GM21381 (cell line): Measurements from ENCODE around the gene TRIM25.

Source experiments
- ATAC-seq: cut with Tn5 transposase; IDR thresholded peaks from one replicate; pipeline ENCODE4 v1.9.1; 2021; ENCODE audit warnings: mild to moderate bottlenecking, moderate library complexity; ENCODE audit not compliant: unreplicated experiment

The TRIM25 gene

GRCh38 chr17:56928586-56928985 is 14.7 kb upstream of the TRIM25 start:
- ATAC-seq: no peak

DNA sequence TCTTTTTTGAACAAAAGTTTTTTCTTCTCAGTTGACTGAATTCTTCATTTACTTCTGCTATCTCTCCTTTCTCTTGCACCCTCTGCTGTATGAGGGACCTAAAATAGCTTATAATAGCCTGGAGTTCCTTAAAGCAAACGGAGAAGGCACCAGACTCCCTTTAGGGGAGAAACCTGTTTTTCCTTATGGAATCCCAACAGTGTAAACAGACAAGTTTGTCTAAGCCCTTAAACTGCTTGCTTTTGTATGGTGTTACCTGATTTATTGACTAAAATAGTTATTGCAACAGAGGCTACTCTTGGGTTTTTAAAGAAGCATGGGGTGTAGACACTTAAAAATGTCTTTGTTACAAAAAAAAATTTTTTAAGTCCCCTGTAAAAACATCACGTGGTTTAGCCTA is 12.9 kb upstream of the TRIM25 start:
- ATAC-seq: no peak

- no peak for ATAC-seq
Observed at GRCh38 chr17:56926270-56926669, 12.4 kb upstream of the TRIM25 start.

DNA sequence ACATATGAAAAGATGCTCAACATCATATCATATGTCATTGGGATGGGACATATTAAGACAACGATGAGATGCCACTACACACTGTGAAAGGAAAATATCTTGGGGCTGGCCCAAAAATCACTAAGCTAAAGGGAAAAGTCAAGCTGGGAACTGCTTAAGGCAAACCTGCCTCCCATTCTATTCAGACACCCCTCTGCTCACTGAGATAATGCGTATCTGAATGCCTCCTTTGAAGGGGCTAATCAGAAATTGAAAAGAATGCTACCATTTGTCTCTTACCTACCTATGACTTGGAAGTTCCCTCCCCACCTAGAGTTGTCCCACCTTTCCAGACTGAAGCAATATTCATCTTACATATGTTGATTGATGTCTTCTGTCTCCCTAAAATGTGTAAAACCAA is 11.2 kb upstream of the TRIM25 start:
- no peak for ATAC-seq

GRCh38 chr17:56919717-56920116 is 5.9 kb upstream of the TRIM25 start:
- ATAC-seq: no peak

- ATAC-seq: no peak
Observed at GRCh38 chr17:56918916-56919315, 5.1 kb upstream of the TRIM25 start.

DNA sequence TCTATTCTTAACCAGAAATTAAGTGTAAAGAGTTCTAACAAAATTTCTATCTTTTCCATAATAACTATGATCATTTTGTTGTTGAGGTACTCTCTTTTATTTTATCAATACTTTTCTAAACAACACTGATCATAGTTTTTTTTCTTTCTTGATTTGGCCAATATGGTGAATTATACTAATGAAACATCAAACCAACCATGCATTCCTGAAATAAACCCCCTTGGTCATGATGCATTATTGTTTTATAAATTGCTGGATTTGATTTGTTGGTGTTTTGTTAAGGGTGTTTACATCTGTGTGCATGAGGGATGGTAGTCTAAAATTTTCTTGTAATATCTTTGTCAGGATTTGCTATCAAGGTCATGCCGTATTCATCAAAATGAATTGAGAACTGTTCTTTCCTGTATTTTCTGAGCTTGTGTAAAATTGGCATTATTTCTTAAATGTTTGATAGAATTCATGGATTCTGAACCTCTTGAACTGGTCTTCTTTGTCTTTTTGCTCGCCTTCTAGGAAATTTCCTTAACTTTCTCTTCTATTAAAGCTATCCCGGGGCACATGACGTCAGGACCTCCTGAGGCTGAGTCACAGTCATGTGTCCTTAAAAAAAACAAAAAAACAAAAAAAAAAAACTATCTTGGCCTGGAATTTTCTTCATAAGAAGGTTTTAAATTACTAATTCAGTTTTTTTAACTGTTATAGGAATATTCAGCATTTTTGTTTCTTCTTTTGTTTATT is 3.9 kb upstream of the TRIM25 start:
- ATAC-seq: no peak

- no peak for ATAC-seq
Observed at GRCh38 chr17:56914581-56915273, 878 bp upstream of the TRIM25 start.

GRCh38 chr17:56913353-56913866 is 439 bp downstream of the TRIM25 start:
- ATAC-seq: peak; percentile 27

GRCh38 chr17:56913000-56913311 is 893 bp downstream of the TRIM25 start:
- no peak for ATAC-seq

DNA sequence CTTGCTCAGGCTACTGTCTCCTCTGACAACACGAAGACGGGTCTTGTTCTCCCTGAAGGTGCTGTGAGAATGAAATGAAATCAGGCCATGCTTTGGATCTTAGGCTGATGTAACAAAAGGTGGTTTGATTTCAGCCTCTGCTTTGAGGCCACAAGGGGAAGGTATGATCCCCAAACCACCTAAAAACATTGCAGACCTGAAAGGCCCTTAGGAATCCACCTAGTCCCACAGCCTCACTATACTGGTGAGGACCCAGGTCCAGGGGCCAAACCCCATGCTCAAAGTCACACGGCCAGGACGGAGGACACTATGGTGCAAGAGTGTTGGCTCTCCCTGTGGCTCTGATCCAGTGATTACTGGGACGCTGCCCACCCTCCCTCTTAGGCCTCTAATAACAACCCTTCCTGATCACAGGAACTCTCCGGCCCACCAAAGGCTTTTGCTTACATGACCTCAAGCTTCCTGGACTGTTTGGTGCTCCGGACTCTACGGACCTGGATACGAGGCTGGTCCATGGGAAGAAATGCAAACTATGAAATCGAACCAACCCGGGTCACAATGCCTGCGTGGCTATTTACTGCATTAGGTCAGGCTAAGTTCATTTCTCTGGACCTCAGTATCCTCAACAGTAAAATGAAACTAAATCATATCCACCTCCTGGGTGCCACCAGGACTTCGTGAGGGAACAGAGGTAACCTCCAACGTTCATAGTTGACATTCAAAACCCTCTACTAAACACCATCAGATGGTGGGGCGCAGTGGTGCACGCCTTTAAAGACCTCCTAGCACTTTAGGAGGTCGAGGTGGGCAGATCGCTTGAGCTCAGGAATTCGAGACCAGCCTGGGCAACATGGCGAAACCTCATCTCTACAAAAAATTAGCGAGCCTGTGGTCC is 1.5 kb downstream of the TRIM25 start:
- ATAC-seq: no peak

DNA sequence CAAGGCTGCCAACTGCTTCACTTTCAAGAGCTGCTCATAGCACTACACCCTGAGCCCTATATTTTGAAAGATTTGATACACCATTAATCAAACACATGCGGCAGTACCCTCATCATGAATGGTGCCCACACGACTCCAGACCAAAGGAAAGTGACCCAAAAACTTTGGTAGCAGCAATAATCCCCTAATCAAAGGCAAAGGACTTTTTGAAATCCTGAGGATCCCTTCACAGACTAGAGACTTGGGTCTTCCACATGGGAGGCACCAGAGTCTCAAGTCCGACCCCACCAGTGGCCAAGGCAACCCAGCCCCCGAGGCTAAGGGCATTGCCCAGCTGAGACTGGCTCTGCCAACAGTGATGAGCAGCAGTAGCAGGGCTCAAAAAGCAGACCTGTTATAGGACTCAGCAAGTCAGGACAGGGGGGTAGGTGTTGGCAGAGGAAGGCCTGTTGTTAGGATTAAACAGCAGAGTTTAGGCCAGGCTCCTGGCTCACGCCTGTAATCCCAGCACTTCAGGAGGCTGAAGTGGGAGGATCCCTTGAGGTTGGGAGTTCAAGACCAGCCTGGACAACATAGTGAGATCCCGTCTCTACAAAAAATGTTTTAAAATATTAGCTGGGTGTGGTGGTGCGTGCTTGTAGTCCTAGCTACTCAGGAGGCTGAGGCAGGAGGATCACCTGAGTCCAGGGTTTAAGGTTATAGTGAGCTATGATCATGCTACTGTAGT is 3.2 kb downstream of the TRIM25 start:
- no peak for ATAC-seq

DNA sequence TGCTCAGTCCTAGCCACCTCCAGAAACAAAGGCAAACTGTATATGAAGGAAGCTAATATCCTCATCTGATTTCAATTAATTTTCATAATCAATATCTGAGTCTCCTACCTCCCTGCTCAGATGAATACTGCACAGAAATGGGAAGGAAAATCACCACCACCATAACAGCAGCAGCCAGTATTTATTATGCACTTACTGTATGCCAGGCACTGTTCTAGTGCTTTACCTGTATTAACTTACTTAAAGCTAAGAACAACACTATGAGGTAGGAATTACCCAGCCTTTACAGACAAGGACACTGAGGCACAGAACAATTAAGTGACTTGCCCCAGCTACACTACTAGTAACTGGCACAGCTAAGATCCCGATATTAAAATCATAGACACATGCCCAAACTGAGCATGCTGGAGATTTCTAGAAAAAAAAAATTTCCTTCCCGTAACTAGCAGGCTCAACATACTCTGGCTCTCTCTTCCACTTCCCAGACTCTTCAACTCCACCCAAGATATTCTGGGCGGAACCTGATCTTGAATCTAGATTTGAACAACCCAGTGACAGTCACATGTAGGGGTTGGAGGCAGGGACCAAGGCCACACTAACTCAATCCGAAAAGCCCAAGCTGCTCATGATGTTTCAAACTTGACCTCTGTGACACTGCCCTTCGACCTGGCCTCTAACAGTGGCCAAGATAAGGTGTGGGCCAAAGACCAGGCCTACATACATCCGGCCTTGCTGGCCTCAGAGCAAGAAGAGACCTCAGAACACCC is 3.9 kb downstream of the TRIM25 start:
- no peak for ATAC-seq

DNA sequence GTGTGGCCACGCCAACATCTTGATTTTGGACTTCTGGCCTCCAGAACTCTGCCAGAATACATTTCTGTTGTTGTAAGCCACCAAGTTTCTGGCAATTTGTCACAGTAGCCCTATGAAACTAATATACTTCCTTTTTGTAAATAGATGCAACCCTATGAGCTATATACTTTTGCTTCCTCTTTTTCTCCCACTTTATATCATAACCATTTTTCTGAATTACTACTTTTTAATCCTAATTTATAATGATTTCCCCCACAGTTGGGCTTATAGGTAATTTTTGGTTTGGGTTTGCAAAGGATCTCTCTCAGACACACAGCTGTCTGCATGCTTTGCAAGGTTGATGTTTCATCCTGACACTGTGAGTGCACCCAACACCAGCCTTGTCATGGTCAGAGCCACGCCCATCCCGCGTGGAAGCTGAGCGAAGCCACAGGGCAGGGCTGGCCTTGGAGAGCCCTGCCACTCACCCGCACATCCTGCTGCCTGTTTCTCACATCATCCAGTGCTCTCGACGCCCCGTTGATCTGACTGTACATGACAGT is 5.8 kb downstream of the TRIM25 start:
- peak; percentile 85 for ATAC-seq

DNA sequence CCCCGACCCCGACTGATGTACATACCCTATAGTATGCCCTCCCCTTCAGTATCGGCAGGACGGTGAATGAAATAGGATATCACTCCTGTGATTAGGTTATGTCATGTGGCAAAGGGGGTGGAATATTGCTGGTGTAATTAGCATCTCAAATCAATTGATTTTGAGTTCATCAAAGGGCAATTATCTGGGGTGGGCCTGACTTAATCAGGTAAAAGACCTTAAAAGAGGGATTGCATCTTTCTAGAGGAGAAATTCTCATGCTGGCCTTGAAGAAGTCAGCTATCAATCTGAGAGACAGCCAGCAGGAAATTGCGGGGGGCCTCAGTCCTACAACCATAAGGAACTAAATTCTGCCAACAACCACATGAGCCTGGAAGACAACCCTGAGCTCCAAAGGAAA is 10.3 kb downstream of the TRIM25 start:
- ATAC-seq: no peak

DNA sequence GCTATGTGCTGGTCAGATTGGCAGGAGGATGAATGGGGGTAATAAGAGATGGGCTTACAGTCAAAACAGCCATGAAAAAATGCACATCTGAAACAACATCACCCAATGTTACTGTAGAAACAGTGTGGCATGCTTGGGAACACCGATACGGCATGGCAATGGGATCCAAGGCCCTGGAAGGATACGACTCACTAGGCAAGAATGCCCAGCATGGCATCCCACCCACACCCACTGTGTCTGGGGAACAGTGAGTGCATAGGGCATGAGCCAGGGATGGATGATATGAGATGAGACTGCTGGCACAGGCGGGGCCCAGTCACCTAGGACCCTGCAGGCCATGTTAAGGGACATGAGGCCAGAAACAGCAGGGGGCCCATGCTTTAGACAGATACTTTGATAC is 11.5 kb downstream of the TRIM25 start:
- ATAC-seq: no peak

- ATAC-seq: no peak
Observed at GRCh38 chr17:56899403-56899802, 14.4 kb downstream of the TRIM25 start.

GRCh38 chr17:56898874-56899273 is 15.0 kb downstream of the TRIM25 start:
- ATAC-seq: no peak

DNA sequence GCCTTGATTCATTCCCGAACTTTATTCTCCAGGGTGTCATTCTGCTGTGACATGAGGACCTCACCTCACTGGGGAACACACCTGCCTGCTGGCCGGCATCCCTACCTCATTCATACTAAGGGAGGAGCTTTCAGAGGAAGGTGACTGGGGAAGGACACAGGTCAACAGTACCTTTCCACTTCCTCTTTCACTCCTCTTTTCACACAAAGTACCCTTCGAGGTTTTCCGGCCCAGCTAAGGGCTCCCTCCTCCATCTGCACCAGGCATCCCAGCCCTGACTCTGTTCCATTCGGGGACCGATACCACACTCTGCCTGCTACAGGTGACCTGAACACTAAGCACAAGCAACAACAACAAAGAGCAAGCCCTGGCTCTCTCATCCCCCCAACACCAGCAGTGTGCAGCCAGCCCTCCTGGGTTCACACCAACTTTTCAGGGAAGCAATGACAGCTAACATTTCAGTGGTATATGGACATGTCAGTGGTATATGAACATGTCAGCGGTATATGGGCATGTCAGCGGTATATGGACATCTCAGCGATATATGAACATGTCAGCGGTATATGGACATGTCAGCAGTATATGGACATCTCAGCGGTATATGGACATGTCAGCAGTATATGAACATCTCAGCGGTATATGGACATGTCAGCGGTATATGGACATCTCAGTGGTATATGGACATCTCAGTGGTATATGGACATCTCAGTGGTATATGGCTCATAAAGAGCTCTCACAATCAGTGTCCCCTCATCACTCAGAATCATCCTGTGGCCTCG is 16.0 kb downstream of the TRIM25 start:
- ATAC-seq: peak; percentile 73
